ENCODE results near the gene ADAMTS6.
A peak's percentile ranks its signal among the peaks of the same experiment; 100 is the strongest.

The ADAMTS6 gene

GRCh38 chr5:65150599-65151304, 331.0 kb downstream of the ADAMTS6 start:
- H3K4me3 ChIP-seq (replicated peaks; ENCODE audit: low read depth, low read length) = no peak overlapping the region
- TF ChIP-seq CTCF (IDR thresholded peaks at IDR 0.05; ENCODE audit: low read depth, low read length, missing control alignments) = no peak
- peak; percentile 38 for DNase-seq (ENCODE audit: extremely low read depth, low read depth)

GRCh38 chr5:65149827-65150226, 331.9 kb downstream of the ADAMTS6 start:
- TF ChIP-seq CTCF (IDR thresholded peaks at IDR 0.05; ENCODE audit: low read depth, low read length, missing control alignments) = no peak
- no peak for DNase-seq (ENCODE audit: extremely low read depth, low read depth)
- no peak overlapping the region for H3K4me3 ChIP-seq (replicated peaks; ENCODE audit: low read depth, low read length)

DNA sequence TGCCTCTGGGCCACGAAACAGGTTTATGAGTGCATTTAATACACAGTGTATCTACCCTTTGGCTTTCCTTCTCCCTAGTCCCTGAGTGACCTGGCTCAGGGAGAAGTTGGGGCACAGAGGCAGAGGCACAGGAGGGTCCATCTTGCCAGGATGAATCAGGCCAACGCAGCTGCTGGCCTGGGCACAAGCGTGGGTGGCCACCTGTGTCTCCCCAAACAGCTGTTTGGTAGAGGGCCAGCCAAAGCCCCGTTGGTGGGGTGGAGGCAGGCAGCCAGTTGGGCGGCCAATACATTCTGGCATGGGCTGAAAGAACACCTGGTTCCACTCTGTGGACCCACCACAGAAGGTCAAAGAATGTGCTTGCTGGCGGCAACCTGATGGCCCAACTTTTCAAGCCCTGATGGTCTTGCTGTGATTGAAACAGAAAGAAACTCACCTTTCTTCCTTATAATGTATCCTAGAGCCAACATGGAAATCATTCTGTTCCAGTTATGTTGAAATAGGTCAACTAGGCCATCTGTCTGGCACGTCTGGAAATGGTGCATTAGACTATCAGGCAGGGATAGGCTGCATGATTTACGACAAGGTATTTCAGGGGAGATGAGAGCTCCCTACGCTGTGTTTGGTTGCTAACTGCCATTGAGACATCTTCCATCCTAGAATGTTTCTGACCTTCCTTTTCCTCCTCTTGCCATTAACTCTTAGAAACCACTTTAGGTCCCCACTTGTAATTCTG, 337.4 kb downstream of the ADAMTS6 start:
- no peak for DNase-seq (ENCODE audit: extremely low read depth, low read depth)
- TF ChIP-seq CTCF (IDR thresholded peaks at IDR 0.05; ENCODE audit: low read depth, low read length, missing control alignments) = no peak
- H3K4me3 ChIP-seq (replicated peaks; ENCODE audit: low read depth, low read length) = no peak overlapping the region

DNA sequence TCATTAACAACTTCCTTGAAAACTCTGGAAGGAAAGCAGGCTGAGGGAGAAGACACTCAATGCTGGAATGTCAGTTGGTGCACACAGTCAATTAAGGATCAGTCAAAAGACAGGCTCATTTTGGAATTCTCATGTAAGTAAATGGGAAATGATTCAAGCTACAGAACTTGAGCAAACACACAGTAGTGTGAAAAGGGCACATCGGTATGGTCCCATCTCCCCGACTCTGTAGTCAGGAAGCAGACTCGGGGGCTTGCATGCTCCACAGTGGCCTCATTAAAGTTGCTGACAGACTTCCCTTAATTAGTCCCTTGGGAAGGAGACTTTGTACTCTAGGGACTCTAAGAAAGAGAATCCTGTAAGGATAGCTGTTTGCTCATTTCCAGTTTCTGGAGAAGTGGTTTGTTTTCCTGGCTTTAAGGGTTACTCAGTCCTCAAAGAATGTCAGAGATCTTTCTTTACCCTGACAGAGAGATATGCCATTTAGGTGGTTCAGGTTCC, 339.2 kb downstream of the ADAMTS6 start:
- no peak overlapping the region for H3K4me3 ChIP-seq (replicated peaks; ENCODE audit: low read depth, low read length)
- no peak for DNase-seq (ENCODE audit: extremely low read depth, low read depth)

GRCh38 chr5:65142016-65142415, 339.7 kb downstream of the ADAMTS6 start:
- no peak for TF ChIP-seq CTCF (IDR thresholded peaks at IDR 0.05; ENCODE audit: low read depth, low read length, missing control alignments)
- H3K4me3 ChIP-seq (replicated peaks; ENCODE audit: low read depth, low read length) = no peak overlapping the region
- no peak for DNase-seq (ENCODE audit: extremely low read depth, low read depth)

More for the DNA sequence above, 339.2 kb downstream of the ADAMTS6 start:
- TF ChIP-seq CTCF (IDR thresholded peaks at IDR 0.05; ENCODE audit: low read depth, low read length, missing control alignments) = no peak

- TF ChIP-seq CTCF (IDR thresholded peaks at IDR 0.05; ENCODE audit: low read depth, low read length, missing control alignments) = no peak
- DNase-seq (ENCODE audit: extremely low read depth, low read depth) = no peak
- H3K4me3 ChIP-seq (replicated peaks; ENCODE audit: low read depth, low read length) = no peak overlapping the region
Measured at GRCh38 chr5:65141493-65141892, 340.2 kb downstream of the ADAMTS6 start.
